ENCODE measurements around the gene RDX.

GRCh38 chr11:110335358-110335757, 38.9 kb upstream of the RDX start:
- TF ChIP-seq POLR2A (IDR thresholded peaks at IDR 0.05) (no peak), CTCF (IDR thresholded peaks at IDR 0.05) (no peak)
